Neural progenitor cell (in vitro differentiated cells): Measurements from ENCODE around the gene GHRHR. TPM values are rescaled to one million over a fixed set of nuclear protein-coding genes. Genes with fewer than 3 reads are reported as not detected.
A peak's percentile ranks its signal among the peaks of the same experiment; 100 is the strongest.

ENCODE experiments used
- DNase-seq: peaks from one replicate; pipeline ENCODE4 v3.0.0-alpha.2; 2016; ENCODE audit warnings: low spot score
- H2AFZ ChIP-seq: fragments of 200-600 bp; sonication (generic); replicated peaks from 2 replicates; pipeline ENCODE4 v1.6.1; 2016; ENCODE audit warnings: antibody characterized with exemption
- H3F3A ChIP-seq: fragments of 200-600 bp; sonication (generic); 2 replicates; pipeline ENCODE4 v1.6.1; 2016; ENCODE audit warnings: antibody characterized with exemption, low read depth
- H3K27ac ChIP-seq: fragments of 200-600 bp; sonication (generic); 2 replicates; pipeline ENCODE4 v1.5.1; 2016; ENCODE audit warnings: mild to moderate bottlenecking
- H3K27me3 ChIP-seq: fragments of 200-600 bp; sonication (generic); 2 replicates; pipeline ENCODE4 v1.6.1; 2016; ENCODE audit warnings: mild to moderate bottlenecking, moderate library complexity
- H3K36me3 ChIP-seq: fragments of 200-600 bp; sonication (generic); 2 replicates; pipeline ENCODE4 v1.5.1; 2016
- H3K4me1 ChIP-seq: fragments of 200-600 bp; sonication (generic); 2 replicates; pipeline ENCODE4 v1.6.1; 2016; ENCODE audit warnings: mixed run types
- H3K4me2 ChIP-seq: fragments of 200-600 bp; sonication (generic); 2 replicates; pipeline ENCODE4 v1.6.1; 2016
- H3K4me3 ChIP-seq: fragments of 200-600 bp; sonication (generic); 2 replicates; pipeline ENCODE4 v1.5.1; 2016
- H3K79me2 ChIP-seq: fragments of 200-600 bp; sonication (generic); 2 replicates; pipeline ENCODE4 v1.6.1; 2016; ENCODE audit warnings: low read depth
- H3K9ac ChIP-seq: fragments of 200-600 bp; sonication (generic); 2 replicates; pipeline ENCODE4 v1.6.1; 2016
- H3K9me3 ChIP-seq: fragments of 200-600 bp; sonication (generic); 2 replicates; pipeline ENCODE4 v1.5.1; 2016; ENCODE audit warnings: low read depth
- H4K20me1 ChIP-seq: fragments of 200-600 bp; sonication (generic); 2 replicates; pipeline ENCODE4 v1.6.1; 2016; ENCODE audit warnings: low read depth
- H3K27ac Mint-ChIP-seq: 3 replicates; pipeline ENCODE4 v1.8.0; 2021; ENCODE audit warnings: mixed read lengths
- H3K27me3 Mint-ChIP-seq: 2 replicates; pipeline ENCODE4 v1.8.0; 2022; ENCODE audit warnings: low read depth, mild to moderate bottlenecking, inconsistent platforms, moderate library complexity, mixed read lengths; ENCODE audit not compliant: insufficient read depth
- H3K36me3 Mint-ChIP-seq: 3 replicates; pipeline ENCODE4 v1.8.0; 2021; ENCODE audit warnings: mixed read lengths
- H3K4me1 Mint-ChIP-seq: 3 replicates; pipeline ENCODE4 v1.8.0; 2021; ENCODE audit warnings: mixed read lengths
- H3K4me3 Mint-ChIP-seq: 3 replicates; pipeline ENCODE4 v1.8.0; 2021; ENCODE audit warnings: mild to moderate bottlenecking, moderate library complexity, mixed read lengths
- H3K9me3 Mint-ChIP-seq: 3 replicates; pipeline ENCODE4 v1.8.0; 2020; ENCODE audit warnings: mixed read lengths
- CTCF ChIP-seq: fragments of 200-600 bp; sonication (generic); IDR thresholded peaks from 2 replicates; pipeline ENCODE4 v1.5.1; 2017; ENCODE audit warnings: antibody characterized with exemption, mild to moderate bottlenecking
- EZH2 ChIP-seq: fragments of 200-600 bp; sonication (generic); IDR thresholded peaks from 2 replicates; pipeline ENCODE4 v1.6.1; 2017; ENCODE audit warnings: antibody characterized with exemption, mild to moderate bottlenecking, moderate library complexity
- EZH2phosphoT487 ChIP-seq: fragments of 200-600 bp; sonication (generic); IDR thresholded peaks from 2 replicates; pipeline ENCODE4 v1.6.1; 2017; ENCODE audit warnings: antibody characterized with exemption
- total RNA-seq: library from RNA; depleted of rRNA; stranded (reverse); fragments of >200 nt; gene quantifications from 2 replicates; pipeline ENCODE4 v1.2.3, GENCODE V29; 2015; ENCODE audit warnings: low replicate concordance

The GHRHR gene
- total RNA-seq, 1 donor from 2014 or later: not detected

DNA sequence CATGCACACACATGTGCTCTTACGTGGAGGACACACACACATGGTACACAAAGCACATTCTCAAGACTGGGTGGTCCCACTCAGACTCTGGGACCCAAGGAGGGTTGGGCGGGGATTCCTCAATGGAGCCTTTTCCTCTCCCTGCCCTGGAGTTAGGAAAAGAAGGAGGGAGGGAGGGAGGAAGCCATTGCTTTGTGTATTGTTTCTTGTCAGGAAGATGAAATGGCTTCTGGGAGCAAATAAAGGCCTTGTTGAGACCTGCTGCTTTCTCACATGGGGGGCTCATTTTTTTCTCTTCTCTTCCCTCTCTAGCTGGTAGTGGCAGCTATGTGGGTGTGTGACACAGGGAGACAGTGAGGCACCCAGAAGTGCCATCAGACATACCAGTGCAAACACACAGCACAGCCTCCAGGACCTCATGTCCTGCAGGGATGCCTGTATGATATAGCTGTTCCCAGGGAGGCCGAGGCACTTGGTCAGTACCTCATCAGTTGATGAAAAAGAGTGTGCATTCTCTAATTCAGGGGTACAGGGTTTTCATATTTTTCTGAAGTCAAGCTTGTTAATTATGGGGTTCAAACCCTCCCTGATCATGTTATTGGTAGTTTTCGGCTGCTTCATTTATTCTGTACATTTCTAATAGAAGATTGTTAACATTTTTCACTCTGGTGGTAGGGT is 46.4 kb upstream of the GHRHR start:
- peak overlapping the region; percentile 69 for H3K27ac Mint-ChIP-seq

GRCh38 chr7:30918676-30919075 is 45.1 kb upstream of the GHRHR start:
- Mint-ChIP-seq H3K4me1 (peaks cover 11% of the 10 kb centered on the region), H3K27ac (no peak overlapping the region), H3K9me3 (no peaks in the 10 kb centered on the region), H3K27me3 (peaks cover 11% of the 10 kb centered on the region), H3K36me3 (no peaks in the 10 kb centered on the region), H3K4me3 (no peak overlapping the region)
- Histone ChIP-seq H3K36me3 (no peaks in the 10 kb centered on the region), H3K27ac (no peak overlapping the region), H3K4me3 (no peak overlapping the region), H3K9ac (no peak overlapping the region), H3K79me2 (no peaks in the 10 kb centered on the region), H3K4me1 (peaks cover 18% of the 10 kb centered on the region), H2AFZ (no peak overlapping the region), H3K4me2 (no peak overlapping the region), H3K27me3 (no peaks in the 10 kb centered on the region), H3F3A (no peaks in the 10 kb centered on the region), H4K20me1 (no peaks in the 10 kb centered on the region), H3K9me3 (no peaks in the 10 kb centered on the region)
- no peak for TF ChIP-seq EZH2phosphoT487
- no peak for TF ChIP-seq EZH2
- TF ChIP-seq CTCF: no peak
- DNase-seq: no peak

More for the DNA sequence above, 46.4 kb upstream of the GHRHR start:
- H3K9ac ChIP-seq: no peak overlapping the region
- peak overlapping the region; percentile 54 for H2AFZ ChIP-seq
- no peaks in the 10 kb centered on the region for H4K20me1 ChIP-seq
- H3K27me3 ChIP-seq: no peaks in the 10 kb centered on the region
- H3K27me3 Mint-ChIP-seq: peaks cover 11% of the 10 kb centered on the region
- no peak for TF ChIP-seq EZH2
- TF ChIP-seq CTCF: no peak
- no peak for TF ChIP-seq EZH2phosphoT487
- H3K79me2 ChIP-seq: no peaks in the 10 kb centered on the region
- peaks cover 24% of the 10 kb centered on the region for H3K4me1 ChIP-seq
- H3K4me3 Mint-ChIP-seq: no peak overlapping the region
- no peak overlapping the region for H3K4me2 ChIP-seq
- H3K4me3 ChIP-seq: no peak overlapping the region
- H3K9me3 Mint-ChIP-seq: no peaks in the 10 kb centered on the region
- H3K4me1 Mint-ChIP-seq: peaks cover 21% of the 10 kb centered on the region
- H3K36me3 Mint-ChIP-seq: no peaks in the 10 kb centered on the region
- no peaks in the 10 kb centered on the region for H3K36me3 ChIP-seq
- H3F3A ChIP-seq: no peaks in the 10 kb centered on the region
- no peaks in the 10 kb centered on the region for H3K9me3 ChIP-seq
- no peak overlapping the region for H3K27ac ChIP-seq
- DNase-seq: no peak

GRCh38 chr7:30920021-30920583 is 43.7 kb upstream of the GHRHR start:
- H3K4me2 ChIP-seq: no peak overlapping the region
- H3K27ac ChIP-seq: no peak overlapping the region

More at GRCh38 chr7:30920021-30920583, 43.7 kb upstream of the GHRHR start:
- no peaks in the 10 kb centered on the region for H3K79me2 ChIP-seq
- no peak overlapping the region for H3K4me3 ChIP-seq
- H3K36me3 ChIP-seq: no peaks in the 10 kb centered on the region
- H3K4me1 ChIP-seq: peaks cover 18% of the 10 kb centered on the region
- TF ChIP-seq CTCF (no peak), EZH2phosphoT487 (no peak), EZH2 (no peak)
- no peaks in the 10 kb centered on the region for H3K36me3 Mint-ChIP-seq
- H3K27me3 ChIP-seq: no peaks in the 10 kb centered on the region
- peaks cover 11% of the 10 kb centered on the region for H3K27me3 Mint-ChIP-seq
- H3K9ac ChIP-seq: no peak overlapping the region
- H3K9me3 ChIP-seq: no peaks in the 10 kb centered on the region
- H3K9me3 Mint-ChIP-seq: no peaks in the 10 kb centered on the region
- peaks cover 11% of the 10 kb centered on the region for H3K4me1 Mint-ChIP-seq
- no peak for DNase-seq
- H3K27ac Mint-ChIP-seq: peak overlapping the region; percentile 72
- H4K20me1 ChIP-seq: no peaks in the 10 kb centered on the region
- no peak overlapping the region for H3K4me3 Mint-ChIP-seq
- H2AFZ ChIP-seq: no peak overlapping the region
- no peaks in the 10 kb centered on the region for H3F3A ChIP-seq
